K562 (cell line): ENCODE measurements around the gene CLEC3B.

Source experiments
- CTCF ChIP-seq, 3 experiments: IDR thresholded peaks in 2 of 3; conservative IDR thresholded peaks in 1 of 3; 2 replicates each; pipeline ENCODE4 v1.5.1; 2011 to 2012; ENCODE audit warnings: low read length in 3 of 3, mild to moderate bottlenecking in 3 of 3, control low read depth in 2 of 3, improper control_type of control experiment in 1 of 3, inconsistent platforms in 1 of 3, low read depth in 1 of 3, mixed read lengths in 1 of 3, moderate library complexity in 1 of 3; ENCODE audit not compliant: insufficient read depth in 2 of 3
- EP300 ChIP-seq: IDR thresholded peaks from 2 replicates; pipeline ENCODE4 v1.6.1; 2012; ENCODE audit warnings: low read length, improper control_type of control experiment
- ETV5 ChIP-seq: sonication (generic); formaldehyde crosslinking; IDR thresholded peaks from 2 replicates; pipeline ENCODE4 v1.4.0; 2020; ENCODE audit warnings: low read depth, mild to moderate bottlenecking, missing genetic modification reagents
- GATA2 ChIP-seq: sonication (generic); formaldehyde crosslinking; IDR thresholded peaks from 2 replicates; pipeline ENCODE4 v1.4.0; 2020; ENCODE audit warnings: mild to moderate bottlenecking, missing genetic modification reagents
- GATAD2A ChIP-seq: fragments of 450-650 bp; IDR thresholded peaks from 2 replicates; pipeline ENCODE4 v1.6.1; 2017
- HDAC2 ChIP-seq: fragments of 450-650 bp; IDR thresholded peaks from 2 replicates; pipeline ENCODE4 v1.6.1; 2016; ENCODE audit warnings: mild to moderate bottlenecking
- NFRKB ChIP-seq: fragments of 450-650 bp; IDR thresholded peaks from 2 replicates; pipeline ENCODE4 v1.6.1; 2016; ENCODE audit warnings: low read depth
- POLR2A ChIP-seq: fragments of 450-650 bp; conservative IDR thresholded peaks from 2 replicates; pipeline ENCODE4 v1.6.1; 2016
- SMARCE1 ChIP-seq: fragments of 450-650 bp; IDR thresholded peaks from 2 replicates; pipeline ENCODE4 v1.7.1; 2016; ENCODE audit warnings: mild to moderate bottlenecking
- ZBTB33 ChIP-seq: sonication (generic); formaldehyde crosslinking; IDR thresholded peaks from 2 replicates; pipeline ENCODE4 v1.8.1; 2023; ENCODE audit warnings: mild to moderate bottlenecking, missing genetic modification reagents

DNA sequence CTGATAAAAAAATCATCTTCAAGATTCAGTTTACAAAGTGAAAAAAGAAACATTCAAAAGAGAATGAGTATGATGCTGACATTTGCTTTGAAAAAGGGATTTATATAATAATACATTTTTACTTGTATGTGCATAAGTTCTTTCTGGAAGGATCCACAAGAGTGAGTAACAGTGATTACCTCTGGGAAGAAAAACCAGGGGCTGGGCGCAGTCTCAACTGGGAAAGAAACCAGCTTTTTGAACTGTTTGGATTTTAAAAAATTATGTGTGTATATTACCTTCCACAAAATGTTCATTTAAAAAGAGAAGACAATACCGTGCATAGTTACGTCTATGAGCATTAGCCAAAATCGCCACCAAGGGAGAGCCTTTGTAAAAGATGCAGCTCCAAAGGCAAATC, 1.3 kb downstream of the CLEC3B start:
- TF ChIP-seq GATAD2A (no peak), GATA2 (no peak), CTCF (IDR thresholded peaks at IDR 0.05 in 2 of 3, conservative IDR thresholded peaks at IDR 0.05 in 1 of 3; ENCODE audit: insufficient read depth in 2 of 3, low read depth in 1 of 3, low read length in 3 of 3) (no peak), NFRKB (no peak), POLR2A (no peak), SMARCE1 (no peak), ZBTB33 (CRISPR knock-in tag) (no peak), ETV5 (no peak), HDAC2 (no peak), EP300 (no peak)
